GM18907 (cell line): ENCODE results near the gene JUND.
A peak's percentile ranks its signal among the peaks of the same experiment; 100 is the strongest.

ENCODE experiments used
- ATAC-seq: cut with Tn5 transposase; IDR thresholded peaks from one replicate; pipeline ENCODE4 v1.9.1; 2021; ENCODE audit warnings: mild to moderate bottlenecking, moderate library complexity; ENCODE audit not compliant: unreplicated experiment

Gene JUND

GRCh38 chr19:18291019-18291524 lies 9.7 kb upstream of the JUND start:
- ATAC-seq: peak; percentile 4

GRCh38 chr19:18290302-18291018 lies 9.0 kb upstream of the JUND start:
- ATAC-seq: peak; percentile 36

GRCh38 chr19:18289471-18290301 lies 8.3 kb upstream of the JUND start:
- no peak for ATAC-seq

- no peak for ATAC-seq
Observed at GRCh38 chr19:18287836-18288772, 6.7 kb upstream of the JUND start.

- no peak for ATAC-seq
Observed at GRCh38 chr19:18286973-18287635, 5.7 kb upstream of the JUND start.

GRCh38 chr19:18284712-18285360 lies 3.4 kb upstream of the JUND start:
- no peak for ATAC-seq

GRCh38 chr19:18283338-18283737 lies 1.9 kb upstream of the JUND start:
- ATAC-seq: no peak

GRCh38 chr19:18282788-18283141 lies 1.3 kb upstream of the JUND start:
- no peak for ATAC-seq

- no peak for ATAC-seq
Observed at GRCh38 chr19:18282021-18282787, 782 bp upstream of the JUND start.

GRCh38 chr19:18280247-18281081 lies 958 bp downstream of the JUND start:
- ATAC-seq: peak; percentile 25

GRCh38 chr19:18279516-18280246 lies 1.7 kb downstream of the JUND start:
- peak; percentile 26 for ATAC-seq

GRCh38 chr19:18279266-18279515 lies 2.2 kb downstream of the JUND start:
- no peak for ATAC-seq

- no peak for ATAC-seq
Observed at GRCh38 chr19:18278521-18279265, 2.7 kb downstream of the JUND start.

- no peak for ATAC-seq
Observed at GRCh38 chr19:18274781-18275356, 6.6 kb downstream of the JUND start.

- no peak for ATAC-seq
Observed at GRCh38 chr19:18274219-18274780, 7.1 kb downstream of the JUND start, which contains the start of gene IQCN. TSS of gene IQCN (minus strand) at chr19:18274452. CDS start at chr19:18269478, 4,974 bp downstream.

- no peak for ATAC-seq
Observed at GRCh38 chr19:18273561-18274218, 7.7 kb downstream of the JUND start.
